HCT116 (cell line): ENCODE results near the gene LPAR2. TPM values are rescaled to one million over a fixed set of nuclear protein-coding genes. Genes with fewer than 3 reads are reported as not detected.

Source experiments
- ATAC-seq: fragments of 200-7000 bp; cut with Tn5 transposase; 2 replicates; pipeline ENCODE4 v1.9.1; 2020; ENCODE audit warnings: mild to moderate bottlenecking, moderate library complexity
- BruUV-seq: library from RNA; stranded (reverse); fragments of 400-500 nt; replicated peaks from 2 replicates; lab custom pipeline; 2021; lab: Mats Ljungman, UMichigan
- CTCF ChIA-PET: fragments of 300-600 bp; sonication (Branson Sonifier 250); formaldehyde crosslinking; loops from one replicate; lab custom pipeline; 2021; ENCODE audit warnings: antibody characterized with exemption; lab: Charles Lee
- POLR2A ChIA-PET: fragments of 300-600, 350-600 bp; sonication (Branson Sonifier 250); formaldehyde crosslinking; loops from one replicate; lab custom pipeline; 2021; ENCODE audit warnings: antibody characterized with exemption; lab: Charles Lee
- RAD21 ChIA-PET, 2 experiments: fragments of 300-600 bp; sonication (Branson Sonifier 250); formaldehyde crosslinking; loops; one replicate each; lab custom pipeline; 2023; ENCODE audit warnings: low total read pairs in 2 of 2; ENCODE audit not compliant: uncharacterized antibody in 2 of 2, unreplicated experiment in 2 of 2, low non-redundant PET in 1 of 2; lab: Charles Lee
- DNase-seq: peaks from one replicate; pipeline ENCODE4 v3.0.0-alpha.2; 2010; ENCODE audit warnings: low read depth, low spot score
- H2AFZ ChIP-seq: fragments of 200-600 bp; shearing (Covaris generic), sonication (generic); 2 replicates; pipeline ENCODE4 v1.6.1; 2017; ENCODE audit warnings: low read depth, mixed run types, mixed read lengths, antibody characterized with exemption, low read length; ENCODE audit not compliant: poor library complexity, severe bottlenecking
- H3K27ac ChIP-seq: 2 replicates; pipeline ENCODE4 v1.5.1; 2012; ENCODE audit warnings: low read depth, low read length
- H3K27me3 ChIP-seq: fragments of 200-600 bp; sonication (generic); 2 replicates; pipeline ENCODE4 v1.6.1; 2016; ENCODE audit warnings: mixed run types, low read length, mixed read lengths; ENCODE audit not compliant: insufficient read depth
- H3K36me3 ChIP-seq, 2 experiments: fragments of 200-500 bp in 1 of 2; fragments of 200-600 bp in 1 of 2; sonication (Bioruptor generic) in 1 of 2; sonication (generic) in 1 of 2; 2 replicates each; pipeline versions ENCODE4 v1.5.1 to v1.6.1; 2014 to 2016; ENCODE audit warnings: low read length in 2 of 2, inconsistent platforms in 1 of 2, mixed read lengths in 1 of 2, mixed run types in 1 of 2; ENCODE audit not compliant: insufficient read depth in 2 of 2, control insufficient read depth in 1 of 2
- H3K4me1 ChIP-seq, 2 experiments: fragments of 200-600 bp in 1 of 2; sonication (generic) in 1 of 2; 2 replicates each; pipeline versions ENCODE4 v1.5.1 to v1.6.1; 2012 to 2017; ENCODE audit warnings: low read length in 2 of 2, inconsistent platforms in 1 of 2, mild to moderate bottlenecking in 1 of 2, mixed read lengths in 1 of 2, mixed run types in 1 of 2, moderate library complexity in 1 of 2; ENCODE audit not compliant: insufficient read depth in 2 of 2, control insufficient read depth in 1 of 2
- H3K4me2 ChIP-seq: fragments of 200-600 bp; sonication (generic); 2 replicates; pipeline ENCODE4 v1.6.1; 2017; ENCODE audit warnings: mixed run types, low read length, mixed read lengths
- H3K4me3 ChIP-seq, 2 experiments: fragments of 200-600 bp in 1 of 2; sonication (generic) in 1 of 2; replicated peaks in 1 of 2; 2 replicates each; pipeline ENCODE4 v1.5.1; 2011 to 2016; ENCODE audit warnings: low read length in 2 of 2, control low read depth in 1 of 2, low read depth in 1 of 2, mild to moderate bottlenecking in 1 of 2, mixed read lengths in 1 of 2, mixed run types in 1 of 2
- H3K79me2 ChIP-seq: fragments of 200-600 bp; sonication (generic); 2 replicates; pipeline ENCODE4 v1.6.1; 2017; ENCODE audit warnings: mild to moderate bottlenecking, mixed run types, low read length, moderate library complexity, mixed read lengths; ENCODE audit not compliant: insufficient read depth
- H3K9ac ChIP-seq: fragments of 200-600 bp; sonication (generic); 2 replicates; pipeline ENCODE4 v1.6.1; 2016; ENCODE audit warnings: low read length, mixed read lengths
- H3K9me2 ChIP-seq: fragments of 200-600 bp; sonication (generic), shearing (Covaris generic); 2 replicates; pipeline ENCODE4 v1.6.1; 2017; ENCODE audit warnings: mixed run types, mild to moderate bottlenecking, moderate library complexity; ENCODE audit not compliant: insufficient read depth
- H3K9me3 ChIP-seq, 2 experiments: fragments of 200-500 bp in 1 of 2; fragments of 200-600 bp in 1 of 2; sonication (Bioruptor generic) in 1 of 2; sonication (generic) in 1 of 2; 2 replicates each; pipeline ENCODE4 v1.6.1; 2014 to 2017; ENCODE audit warnings: low read length in 2 of 2, mixed read lengths in 2 of 2, inconsistent platforms in 1 of 2, low read depth in 1 of 2, mild to moderate bottlenecking in 1 of 2, mixed run types in 1 of 2, moderate library complexity in 1 of 2; ENCODE audit not compliant: control insufficient read depth in 1 of 2, insufficient read depth in 1 of 2
- H4K20me1 ChIP-seq: fragments of 200-600 bp; sonication (generic), shearing (Covaris generic); 2 replicates; pipeline ENCODE4 v1.6.1; 2017; ENCODE audit warnings: mixed run types, mild to moderate bottlenecking, moderate library complexity; ENCODE audit not compliant: insufficient read depth
- CBX3 ChIP-seq: IDR thresholded peaks from 2 replicates; pipeline ENCODE4 v1.6.1; 2012; ENCODE audit warnings: low read depth
- CTCF ChIP-seq, 3 experiments: fragments of 200-600 bp in 1 of 3; sonication (generic) in 1 of 3; IDR thresholded peaks in 2 of 3; conservative IDR thresholded peaks in 1 of 3; 2 replicates each; pipeline ENCODE4 v1.5.1; 2012 to 2017; ENCODE audit warnings: low read depth in 2 of 3, low read length in 2 of 3, antibody characterized with exemption in 1 of 3, borderline replicate concordance in 1 of 3, control low read depth in 1 of 3, mild to moderate bottlenecking in 1 of 3, mixed read lengths in 1 of 3, mixed run types in 1 of 3, moderate library complexity in 1 of 3; ENCODE audit not compliant: insufficient read depth in 1 of 3
- ELF1 ChIP-seq: IDR thresholded peaks from 2 replicates; pipeline ENCODE4 v1.6.1; 2012; ENCODE audit warnings: low read depth, borderline replicate concordance
- EZH2 ChIP-seq: fragments of 200-600 bp; sonication (generic); IDR thresholded peaks from 2 replicates; pipeline ENCODE4 v1.6.1; 2017; ENCODE audit warnings: antibody characterized with exemption, mixed run types
- FOSL1 ChIP-seq: IDR thresholded peaks from 2 replicates; pipeline ENCODE4 v1.6.1; 2012; ENCODE audit warnings: low read depth
- MAX ChIP-seq: IDR thresholded peaks from 2 replicates; pipeline ENCODE4 v1.6.1; 2012
- RAD21 ChIP-seq: IDR thresholded peaks from 2 replicates; pipeline ENCODE4 v1.6.1; 2012; ENCODE audit warnings: low read depth, mild to moderate bottlenecking
- REST ChIP-seq: IDR thresholded peaks from 2 replicates; pipeline ENCODE4 v1.6.1; 2012; ENCODE audit warnings: low read depth
- SIN3A ChIP-seq: IDR thresholded peaks from 2 replicates; pipeline ENCODE4 v1.6.1; 2012; ENCODE audit warnings: low read depth
- SRF ChIP-seq: IDR thresholded peaks from 2 replicates; pipeline ENCODE4 v1.6.1; 2012; ENCODE audit warnings: low read depth
- YY1 ChIP-seq: IDR thresholded peaks from 2 replicates; pipeline ENCODE4 v1.6.1; 2011; ENCODE audit warnings: low read length, low read depth, moderate library complexity, mild to moderate bottlenecking; ENCODE audit not compliant: insufficient replicate concordance; ENCODE audit errors: extremely low read depth
- ZFX ChIP-seq: fragments of 450-650 bp; IDR thresholded peaks from 2 replicates; pipeline ENCODE4 v1.6.1; 2017
- intact Hi-C: fragments of 100-400 bp; cut with micrococcal nuclease; formaldehyde crosslinking; loops from 2 replicates; pipeline ENCODE4 v1.10.0; 2022
- total RNA-seq: library from RNA; stranded (reverse); gene quantifications from one replicate; pipeline ENCODE4 v1.2.1, GENCODE V29; 2021; ENCODE audit not compliant: unreplicated experiment

LPAR2 gene
- total RNA-seq, 1 experiment from 2014 or later = 28.2 TPM

GRCh38 chr19:19661675-19662251, 33.7 kb upstream of the LPAR2 start:
- peaks cover 22 to 34% of the 10 kb centered on the region in 2 experiments for H3K36me3 ChIP-seq
- POLR2A ChIA-PET = no interaction called here
- peaks cover 8 to 33% of the 10 kb centered on the region in 2 experiments; a peak in 3 of 4 replicates for H3K4me1 ChIP-seq
- H3K9ac ChIP-seq = peak overlapping the region; percentile 95
- RAD21 ChIA-PET = no interaction called here
- ATAC-seq = no peak
- no TSS peak for BruUV-seq
- TF ChIP-seq YY1 (no peak), REST (no peak), SIN3A (no peak)
- TF ChIP-seq, all 23 proteins: peak for 0
- CTCF ChIA-PET = no interaction called here
- intact Hi-C loops = no loop called here
- DNase-seq = no peak
- Histone ChIP-seq H3K9me2 (no peaks in the 10 kb centered on the region), H2AFZ (no peak overlapping the region), H3K9me3 (no peaks in the 10 kb centered on the region), H3K4me3 (peak overlapping the region; percentile 70 to 96), H3K27ac (no peak overlapping the region), H3K79me2 (peaks cover 41% of the 10 kb centered on the region), H3K27me3 (no peaks in the 10 kb centered on the region), H3K4me2 (peak overlapping the region; percentile 91), H4K20me1 (no peaks in the 10 kb centered on the region)

GRCh38 chr19:19661141-19661674, 33.2 kb upstream of the LPAR2 start:
- DNase-seq (no peak), ATAC-seq (no peak)
- no peaks in the 10 kb centered on the region for H3K27me3 ChIP-seq
- H3K27ac ChIP-seq = no peak overlapping the region
- H3K9me2 ChIP-seq = no peaks in the 10 kb centered on the region
- no peaks in the 10 kb centered on the region for H4K20me1 ChIP-seq
- peak overlapping the region; percentile 91 for H3K4me2 ChIP-seq
- ChIA-PET RAD21 (no interaction called here), CTCF (no interaction called here), POLR2A (no interaction called here)
- H3K36me3 ChIP-seq = peaks cover 26 to 39% of the 10 kb centered on the region in 2 experiments
- H3K79me2 ChIP-seq = peaks cover 41% of the 10 kb centered on the region
- intact Hi-C loops = no loop called here
- H3K9me3 ChIP-seq = no peaks in the 10 kb centered on the region
- no TSS peak for BruUV-seq
- H3K9ac ChIP-seq = no peak overlapping the region
- peaks cover 8 to 33% of the 10 kb centered on the region in 2 experiments; a peak in 3 of 4 replicates for H3K4me1 ChIP-seq
- H3K4me3 ChIP-seq = no peak overlapping the region
- no peak overlapping the region for H2AFZ ChIP-seq
- TF ChIP-seq SIN3A = no peak
- TF ChIP-seq SRF = no peak
- no peak for TF ChIP-seq ELF1
- TF ChIP-seq ZFX = no peak
- TF ChIP-seq MAX = no peak
- no peak for TF ChIP-seq RAD21
- TF ChIP-seq CTCF (IDR thresholded peaks at IDR 0.05 in 2 of 3, conservative IDR thresholded peaks at IDR 0.05 in 1 of 3; ENCODE audit: borderline replicate concordance in 1 of 3, insufficient read depth in 1 of 3, low read depth in 2 of 3, low read length in 2 of 3) = no peak
- no peak for TF ChIP-seq CBX3
- TF ChIP-seq EZH2 = no peak
- TF ChIP-seq FOSL1 = no peak
